Fibroblast of lung (primary cell): ENCODE measurements around the gene APP. TPM values are rescaled to one million over a fixed set of nuclear protein-coding genes. Genes with fewer than 3 reads are reported as not detected.
A peak's percentile ranks its signal among the peaks of the same experiment; 100 is the strongest.

ENCODE experiments used
- DNase-seq, 2 donors: peaks; one replicate each; pipeline versions ENCODE4 v3.0.0 to v3.0.0-alpha.2; 2010; ENCODE audit warnings: low read depth in 2 of 2
- H2AFZ ChIP-seq: 2 replicates; pipeline ENCODE4 v1.5.1; 2012; ENCODE audit warnings: low read length, control low read depth, inconsistent platforms
- H3K27ac ChIP-seq: 2 replicates; pipeline ENCODE4 v1.5.1; 2011; ENCODE audit warnings: low read length, control low read depth; ENCODE audit not compliant: insufficient read depth
- H3K27me3 ChIP-seq: 2 replicates; pipeline ENCODE4 v1.5.1; 2011; ENCODE audit warnings: mild to moderate bottlenecking, low read length; ENCODE audit not compliant: control insufficient read depth, insufficient read depth
- H3K36me3 ChIP-seq: 2 replicates; pipeline ENCODE4 v1.5.1; 2011; ENCODE audit warnings: low read length; ENCODE audit not compliant: control insufficient read depth, insufficient read depth
- H3K4me1 ChIP-seq: 2 replicates; pipeline ENCODE4 v1.5.1; 2011; ENCODE audit warnings: low read length; ENCODE audit not compliant: control insufficient read depth, insufficient read depth; ENCODE audit errors: extremely low read depth
- H3K4me2 ChIP-seq: 2 replicates; pipeline ENCODE4 v1.5.1; 2011; ENCODE audit warnings: low read length, control low read depth; ENCODE audit not compliant: insufficient read depth; ENCODE audit errors: extremely low read depth
- H3K4me3 ChIP-seq, 4 experiments: fragments of 200-600 bp in 1 of 4; sonication (generic) in 1 of 4; replicated peaks in 1 of 4; 2 replicates each; pipeline ENCODE4 v1.5.1; 2011 to 2016; ENCODE audit warnings: low read length in 4 of 4, low read depth in 3 of 4, mild to moderate bottlenecking in 3 of 4, control low read depth in 2 of 4, inconsistent platforms in 1 of 4, mixed read lengths in 1 of 4; ENCODE audit not compliant: insufficient read depth in 1 of 4; ENCODE audit errors: control extremely low read depth in 1 of 4
- H3K79me2 ChIP-seq: 2 replicates; pipeline ENCODE4 v1.5.1; 2012; ENCODE audit warnings: mild to moderate bottlenecking, low read length, inconsistent platforms; ENCODE audit not compliant: control insufficient read depth, insufficient read depth
- H3K9ac ChIP-seq: 2 replicates; pipeline ENCODE4 v1.5.1; 2011; ENCODE audit warnings: mild to moderate bottlenecking, low read length, control low read depth; ENCODE audit not compliant: insufficient read depth
- H3K9me3 ChIP-seq: 2 replicates; pipeline ENCODE4 v1.5.1; 2012; ENCODE audit warnings: low read depth, low read length; ENCODE audit not compliant: control insufficient read depth, insufficient read depth
- H4K20me1 ChIP-seq: 2 replicates; pipeline ENCODE4 v1.5.1; 2011; ENCODE audit warnings: low read length; ENCODE audit not compliant: control insufficient read depth, insufficient read depth; ENCODE audit errors: extremely low read depth
- CTCF ChIP-seq, 2 donors: IDR thresholded peaks in 1 of 2; conservative IDR thresholded peaks in 1 of 2; 1 replicate in 1 of 2; 2 replicates in 1 of 2; pipeline ENCODE4 v1.5.1; 2011 to 2012; ENCODE audit warnings: low read length in 2 of 2, control low read depth in 1 of 2, inconsistent platforms in 1 of 2, low read depth in 1 of 2, mild to moderate bottlenecking in 1 of 2
- EZH2 ChIP-seq: IDR thresholded peaks from 2 replicates; pipeline ENCODE4 v1.5.1; 2012; ENCODE audit warnings: low read length, control low read depth, mild to moderate bottlenecking; ENCODE audit errors: missing control alignments
- polyA plus RNA-seq, 2 donors: library from polyadenylated mRNA; depleted of rRNA in 1 of 2; stranded (reverse) in 1 of 2; unstranded in 1 of 2; fragments of >200 nt; gene quantifications; 2 replicates each; pipeline ENCODE4 v1.2.1, GENCODE V29; 2011 to 2012; ENCODE audit warnings: missing spikeins in 1 of 2
- total RNA-seq: library from RNA; depleted of rRNA; stranded (reverse); fragments of >200 nt; gene quantifications from 2 replicates; pipeline ENCODE4 v1.2.1, GENCODE V29; 2014

Gene APP
- total and polyA plus RNA-seq, 2 donors (not counting 1 experiment from before 2014, with no cell fraction given), result 633 to 1,088 TPM

- peak in 1 of 2 donors; percentile 47 for DNase-seq
- peaks cover 2% of the 10 kb centered on the region for H3K36me3 ChIP-seq
- no peak overlapping the region for H3K27ac ChIP-seq
- H3K27me3 ChIP-seq, result no peaks in the 10 kb centered on the region
- TF ChIP-seq CTCF (conservative IDR thresholded peaks at IDR 0.05 in 1 of 2, IDR thresholded peaks at IDR 0.05 in 1 of 2; ENCODE audit: low read depth in 1 of 2, low read length in 2 of 2) (no peak), EZH2 (no peak)
- no peak overlapping the region for H2AFZ ChIP-seq
- no peaks in the 10 kb centered on the region for H3K4me1 ChIP-seq
- no peak overlapping the region for H3K9ac ChIP-seq
- no peaks in the 10 kb centered on the region for H4K20me1 ChIP-seq
- H3K4me3 ChIP-seq, result no peak overlapping the region
- H3K9me3 ChIP-seq, result no peaks in the 10 kb centered on the region
- H3K79me2 ChIP-seq, result no peaks in the 10 kb centered on the region
- no peak overlapping the region for H3K4me2 ChIP-seq
Measured at GRCh38 chr21:25953659-25954058, 216.9 kb downstream of the APP start.

- H3K79me2 ChIP-seq, result no peaks in the 10 kb centered on the region
- H3K27me3 ChIP-seq, result no peaks in the 10 kb centered on the region
- H3K27ac ChIP-seq, result no peak overlapping the region
- TF ChIP-seq EZH2, result no peak
- DNase-seq, result no peak
- H3K36me3 ChIP-seq, result peaks cover 2% of the 10 kb centered on the region
- H2AFZ ChIP-seq, result no peak overlapping the region
- H3K9ac ChIP-seq, result no peak overlapping the region
- H4K20me1 ChIP-seq, result no peaks in the 10 kb centered on the region
- H3K4me1 ChIP-seq, result no peaks in the 10 kb centered on the region
- no peak overlapping the region for H3K4me2 ChIP-seq
- no peaks in the 10 kb centered on the region for H3K9me3 ChIP-seq
- no peak overlapping the region for H3K4me3 ChIP-seq
Measured at GRCh38 chr21:25953196-25953595, 217.4 kb downstream of the APP start.

GRCh38 chr21:25952306-25952705 lies 218.3 kb downstream of the APP start:
- no peak for TF ChIP-seq EZH2
- TF ChIP-seq CTCF (conservative IDR thresholded peaks at IDR 0.05 in 1 of 2, IDR thresholded peaks at IDR 0.05 in 1 of 2; ENCODE audit: low read depth in 1 of 2, low read length in 2 of 2), result no peak
- H3K9me3 ChIP-seq, result no peaks in the 10 kb centered on the region
- no peaks in the 10 kb centered on the region for H3K79me2 ChIP-seq
- H3K27me3 ChIP-seq, result no peaks in the 10 kb centered on the region
- no peak overlapping the region for H3K4me2 ChIP-seq
- DNase-seq, result no peak
- peaks cover 2% of the 10 kb centered on the region for H3K36me3 ChIP-seq
- no peak overlapping the region for H3K27ac ChIP-seq
- H3K9ac ChIP-seq, result no peak overlapping the region
- H3K4me3 ChIP-seq, result no peak overlapping the region
- H4K20me1 ChIP-seq, result no peaks in the 10 kb centered on the region
- no peak overlapping the region for H2AFZ ChIP-seq
- no peaks in the 10 kb centered on the region for H3K4me1 ChIP-seq
